Stimulated activated CD8-positive, alpha-beta memory T cell treated with anti-CD3 and anti-CD28 coated beads, Interleukin-4, amount 100 ng/mL, for 1 hour (primary cell): ENCODE measurements around the gene AFMID.
"Not testable (repeated sequence)": the region's sequence is repeated elsewhere in the genome, so short reads cannot be mapped to it uniquely, and the experiment has no call there.

Source experiments
- DNase-seq, 2 donors: peaks; one replicate each; pipeline ENCODE4 v3.0.0-alpha.2; 2020; ENCODE audit warnings: low read depth in 2 of 2, low spot score in 1 of 2

Gene AFMID

GRCh38 chr17:78219396-78220150 lies 32.4 kb downstream of the AFMID start:
- DNase-seq, result no peak

GRCh38 chr17:78223061-78223460 lies 35.9 kb downstream of the AFMID start:
- DNase-seq, result no peak

GRCh38 chr17:78223765-78224164 lies 36.6 kb downstream of the AFMID start:
- no peak for DNase-seq

DNA sequence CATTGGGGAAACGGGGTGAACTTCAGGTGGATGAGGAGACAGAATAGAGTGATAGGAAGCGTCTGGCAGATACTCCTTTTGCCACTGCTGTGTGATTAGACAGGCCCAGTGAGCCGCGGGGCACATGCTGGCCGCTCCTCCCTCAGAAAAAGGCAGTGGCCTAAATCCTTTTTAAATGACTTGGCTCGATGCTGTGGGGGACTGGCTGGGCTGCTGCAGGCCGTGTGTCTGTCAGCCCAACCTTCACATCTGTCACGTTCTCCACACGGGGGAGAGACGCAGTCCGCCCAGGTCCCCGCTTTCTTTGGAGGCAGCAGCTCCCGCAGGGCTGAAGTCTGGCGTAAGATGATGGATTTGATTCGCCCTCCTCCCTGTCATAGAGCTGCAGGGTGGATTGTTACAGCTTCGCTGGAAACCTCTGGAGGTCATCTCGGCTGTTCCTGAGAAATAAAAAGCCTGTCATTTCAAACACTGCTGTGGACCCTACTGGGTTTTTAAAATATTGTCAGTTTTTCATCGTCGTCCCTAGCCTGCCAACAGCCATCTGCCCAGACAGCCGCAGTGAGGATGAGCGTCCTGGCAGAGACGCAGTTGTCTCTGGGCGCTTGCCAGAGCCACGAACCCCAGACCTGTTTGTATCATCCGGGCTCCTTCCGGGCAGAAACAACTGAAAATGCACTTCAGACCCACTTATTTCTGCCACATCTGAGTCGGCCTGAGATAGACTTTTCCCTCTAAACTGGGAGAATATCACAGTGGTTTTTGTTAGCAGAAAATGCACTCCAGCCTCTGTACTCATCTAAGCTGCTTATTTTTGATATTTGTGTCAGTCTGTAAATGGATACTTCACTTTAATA lies 37.3 kb downstream of the AFMID start:
- no peak for DNase-seq

GRCh38 chr17:78225088-78225865 lies 38.1 kb downstream of the AFMID start:
- DNase-seq, result no peak

DNA sequence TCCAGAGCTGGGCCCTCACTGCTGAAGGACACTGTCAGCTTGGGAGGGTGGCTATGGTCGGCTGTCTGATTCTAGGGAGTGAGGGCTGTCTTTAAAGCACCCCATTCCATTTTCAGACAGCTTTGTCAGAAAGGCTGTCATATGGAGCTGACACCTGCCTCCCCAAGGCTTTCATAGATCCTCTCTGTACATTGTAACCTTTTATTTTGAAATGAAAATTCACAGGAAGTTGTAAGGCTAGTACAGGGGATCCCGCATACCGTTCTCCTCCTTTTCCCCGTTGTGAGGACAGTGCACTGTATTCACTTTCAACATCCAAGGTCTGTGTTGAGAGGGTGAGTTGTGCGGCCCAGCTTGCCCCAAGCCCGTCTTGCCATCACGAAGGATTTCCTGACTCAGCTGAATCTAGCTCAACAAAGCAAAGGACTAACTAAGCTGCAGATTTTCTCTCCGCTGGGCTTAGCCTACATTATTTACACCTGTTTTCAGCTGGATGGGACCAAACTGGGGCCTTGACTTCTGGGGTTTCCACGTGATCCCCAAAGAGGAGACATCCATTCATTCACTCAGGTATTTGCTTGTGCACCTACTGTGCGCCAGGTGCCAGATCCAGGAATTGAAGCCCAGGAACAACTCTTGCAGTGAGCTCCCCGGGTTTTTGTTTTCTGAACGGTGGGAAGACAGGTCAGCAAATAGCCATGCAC lies 39.0 kb downstream of the AFMID start:
- DNase-seq, result no peak

GRCh38 chr17:78226759-78227454 lies 39.7 kb downstream of the AFMID start:
- DNase-seq, result no peak

GRCh38 chr17:78227455-78227916 lies 40.3 kb downstream of the AFMID start:
- no peak for DNase-seq

DNA sequence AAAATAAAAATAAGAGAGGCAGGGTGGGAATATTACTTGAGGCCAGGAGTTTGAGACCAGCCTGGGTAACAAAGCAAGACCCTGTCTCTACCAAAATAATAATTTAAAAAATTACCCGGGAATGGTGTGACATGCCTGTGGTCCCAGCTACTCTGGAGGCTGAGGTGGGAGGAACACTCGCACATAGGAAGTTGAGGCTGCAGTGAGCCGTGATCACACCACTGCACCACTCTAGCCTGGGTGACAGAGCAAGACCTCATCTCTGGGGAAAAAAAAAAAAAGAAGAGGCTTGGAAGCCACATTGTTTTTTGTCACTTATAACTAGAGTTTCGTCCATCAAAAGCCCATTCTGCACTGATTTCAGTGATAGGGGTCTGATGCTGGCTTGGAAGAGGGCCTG lies 41.0 kb downstream of the AFMID start:
- no peak for DNase-seq

DNA sequence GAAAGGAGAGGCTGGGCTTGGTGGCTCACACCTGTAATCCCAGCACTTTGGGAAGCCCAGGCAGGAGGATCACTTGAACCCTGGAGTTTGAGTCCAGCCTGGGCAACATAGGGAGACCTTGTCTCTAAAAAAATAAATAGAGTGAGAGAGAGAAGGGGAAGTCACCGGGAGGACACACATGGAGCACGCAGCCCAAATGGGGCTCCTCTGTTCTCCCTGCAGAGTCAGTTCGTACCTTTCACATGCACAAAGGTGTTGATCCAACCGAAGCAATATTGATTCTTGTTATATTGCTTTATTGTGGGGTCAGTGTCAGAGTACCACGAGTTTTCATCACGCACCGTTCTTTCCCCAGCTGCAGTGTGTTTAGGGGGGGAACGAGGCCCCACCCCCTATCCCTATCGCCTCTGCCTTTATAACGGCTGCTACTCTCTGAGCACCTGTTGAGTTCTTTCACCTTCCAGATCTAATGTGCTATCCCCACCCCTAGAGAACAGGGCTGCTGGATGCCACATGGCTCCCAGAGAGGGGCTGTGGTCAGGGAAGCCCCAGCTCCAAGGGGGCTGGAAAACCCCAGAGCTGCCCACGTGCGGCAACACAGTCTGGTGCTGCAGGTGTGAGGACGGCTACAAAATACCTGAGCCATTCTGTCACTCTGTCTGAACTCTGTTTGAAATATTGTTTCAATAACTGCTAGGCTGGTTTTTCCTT lies 43.2 kb downstream of the AFMID start:
- DNase-seq, result no peak

DNA sequence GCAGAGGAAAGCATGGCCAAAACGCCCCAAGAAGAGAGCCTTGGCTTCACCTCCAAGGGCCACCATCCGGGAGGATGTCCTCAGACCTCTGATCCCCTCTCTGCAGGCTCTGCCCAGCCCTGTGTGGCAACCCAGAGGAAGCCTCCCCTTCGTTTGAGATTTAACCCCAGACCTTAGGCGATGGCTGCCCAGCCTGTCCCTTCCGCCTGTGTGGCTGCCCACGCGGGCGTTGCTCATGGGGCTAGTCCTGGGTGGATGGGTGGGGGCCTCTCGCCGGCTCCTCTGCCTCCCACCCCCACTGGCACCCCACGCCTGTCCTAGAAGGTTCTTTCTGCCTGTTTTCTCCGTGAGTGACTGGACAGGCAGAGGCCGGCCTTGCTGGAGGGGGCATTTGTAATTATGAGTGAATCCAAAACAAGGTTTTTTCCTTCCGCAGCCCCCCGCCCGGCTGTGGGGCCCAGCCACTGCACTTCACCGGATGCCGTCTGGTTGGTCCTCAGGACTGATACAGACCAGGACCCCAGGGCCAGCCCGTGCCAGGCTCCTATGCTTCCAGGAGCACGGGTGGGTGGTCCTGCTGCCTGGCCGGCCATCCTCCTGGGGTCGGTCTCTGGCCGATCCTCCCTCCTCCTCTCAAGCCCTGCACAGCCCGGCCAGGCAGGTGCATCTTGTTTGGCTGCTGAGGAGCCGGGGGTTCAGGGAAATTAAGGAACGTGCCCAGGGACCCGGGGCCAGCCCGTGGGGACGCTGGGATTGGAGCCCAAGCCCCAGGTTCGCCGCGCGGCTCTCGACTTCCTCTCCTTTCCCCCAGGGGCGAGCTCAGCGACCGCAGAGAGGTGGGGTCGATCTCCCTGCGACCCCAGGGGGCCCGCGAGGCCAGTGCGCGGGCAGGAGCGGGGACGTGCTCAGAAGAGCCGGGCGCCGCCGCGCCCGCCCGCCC lies 44.1 kb downstream of the AFMID start, which contains the start of gene TMEM235:
Gene TMEM235 (plus strand): TSS at position 636 of the 940 bp plus-strand sequence. CDS start 393 bp downstream, outside the sequence.
- DNase-seq, result no peak

DNA sequence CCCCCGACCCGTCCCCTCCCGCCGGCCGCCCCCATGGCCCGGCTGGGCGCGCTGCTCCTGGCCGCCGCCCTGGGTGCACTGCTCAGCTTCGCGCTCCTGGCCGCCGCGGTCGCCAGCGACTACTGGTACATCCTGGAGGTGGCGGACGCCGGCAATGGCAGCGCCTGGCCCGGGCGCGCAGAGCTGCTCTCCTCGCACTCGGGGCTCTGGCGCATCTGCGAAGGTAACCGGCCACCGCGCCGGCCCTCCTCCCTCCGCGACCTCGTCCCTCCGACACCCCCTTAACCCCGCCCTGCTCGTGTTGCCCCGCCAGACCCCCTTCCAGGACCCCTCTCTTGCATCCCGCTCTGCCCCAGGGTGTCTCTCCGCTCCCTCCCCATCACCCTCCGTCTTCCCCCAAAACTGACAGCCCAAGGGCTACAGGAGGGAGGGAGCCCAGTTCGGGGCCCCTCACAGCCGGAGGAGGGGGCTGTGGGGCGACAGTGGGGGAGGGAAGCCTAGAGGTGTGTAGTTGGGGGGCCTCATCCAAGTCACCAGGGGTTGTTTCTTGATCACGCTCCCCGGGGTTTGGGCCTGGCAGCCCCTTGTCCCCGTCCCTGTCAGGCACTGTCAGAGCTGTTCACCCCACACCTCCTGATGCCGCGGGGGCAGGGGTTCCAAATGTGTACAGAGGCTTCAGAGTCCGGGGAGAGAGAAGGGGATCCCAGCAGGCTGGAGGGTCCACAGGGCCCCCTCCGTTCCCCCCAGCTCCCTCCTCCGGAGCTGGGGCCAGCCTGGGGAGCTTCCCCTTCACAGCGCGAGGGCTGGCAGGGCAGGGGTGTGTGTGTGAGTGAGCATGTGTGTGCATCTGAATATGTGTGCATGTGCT lies 45.1 kb downstream of the AFMID start:
- DNase-seq, result no peak

GRCh38 chr17:78232859-78233173 lies 45.7 kb downstream of the AFMID start:
- DNase-seq, result no peak

DNA sequence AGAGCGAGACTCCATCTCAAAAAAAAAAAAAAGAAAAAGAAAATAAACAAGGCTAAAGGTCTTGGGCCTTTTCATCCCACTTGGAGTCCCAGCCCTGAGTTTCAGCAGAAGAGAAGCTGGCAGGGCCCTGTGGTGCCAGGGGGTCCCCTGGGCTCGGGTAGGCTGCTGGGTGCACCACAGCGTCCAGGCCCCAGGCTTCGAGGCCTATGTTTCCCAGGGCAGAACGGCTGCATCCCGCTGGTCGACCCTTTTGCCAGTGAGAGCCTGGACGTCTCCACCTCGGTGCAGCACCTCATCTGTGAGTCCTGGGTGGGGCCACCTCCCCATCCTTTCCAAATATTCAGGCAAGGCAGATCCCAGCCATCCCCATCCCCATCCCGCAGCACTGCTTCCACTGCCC lies 46.5 kb downstream of the AFMID start:
- no peak for DNase-seq

DNA sequence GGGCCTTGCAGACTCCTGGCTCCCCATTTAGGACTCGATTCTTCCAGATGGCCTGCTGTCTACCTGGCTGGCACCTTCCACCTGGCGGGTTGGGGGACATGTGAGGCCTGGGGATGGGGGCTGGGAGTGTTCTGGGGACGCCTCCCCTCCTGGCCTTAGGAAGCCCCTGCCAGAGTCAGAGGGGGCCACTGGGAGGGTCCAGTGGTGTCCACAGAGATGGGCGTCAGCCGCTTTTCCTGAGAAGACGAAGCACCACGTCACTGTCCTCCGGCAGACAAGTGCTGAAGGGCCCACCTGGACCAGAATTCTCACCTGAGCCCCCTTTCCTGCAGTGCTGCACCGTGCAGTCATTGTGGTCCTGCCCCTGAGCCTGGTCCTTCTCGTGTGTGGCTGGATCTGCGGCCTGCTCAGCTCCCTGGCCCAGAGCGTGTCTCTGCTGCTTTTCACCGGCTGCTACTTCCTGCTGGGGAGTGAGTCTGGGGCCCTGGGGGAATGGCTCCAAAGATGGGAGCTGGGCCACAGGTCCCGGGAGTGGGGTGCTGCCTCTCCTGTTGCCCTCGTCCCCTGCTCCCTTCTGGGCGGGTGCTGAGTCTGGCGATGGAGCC lies 47.2 kb downstream of the AFMID start:
- DNase-seq, result no peak

DNA sequence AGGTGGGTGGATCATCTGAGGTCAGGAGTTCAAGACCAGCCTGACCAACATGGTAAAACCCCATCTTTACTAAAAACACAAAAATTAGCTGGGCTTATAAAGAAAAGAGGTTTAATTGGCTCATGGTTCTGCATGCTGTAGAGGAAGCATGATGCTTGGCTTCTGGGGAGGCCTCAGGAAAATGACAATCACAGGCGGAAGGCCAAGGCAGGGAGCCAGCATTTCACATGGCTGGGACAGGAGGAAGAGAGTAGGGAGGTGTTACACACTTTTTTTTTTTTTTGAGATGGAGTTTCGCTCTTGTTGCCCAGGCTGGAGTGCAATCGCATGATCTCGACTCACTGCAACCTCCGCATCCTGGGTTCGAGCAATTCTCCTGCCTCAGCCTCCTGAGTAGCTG lies 47.9 kb downstream of the AFMID start:
- not testable (repeated sequence) for DNase-seq

GRCh38 chr17:78235885-78236284 lies 48.7 kb downstream of the AFMID start:
- no peak for DNase-seq
